HG02885 (cell line): ENCODE measurements around the gene SYMPK.
A peak's percentile ranks its signal among the peaks of the same experiment; 100 is the strongest.

Experiments used
- ATAC-seq: cut with Tn5 transposase; IDR thresholded peaks from one replicate; pipeline ENCODE4 v1.9.1; 2021; ENCODE audit warnings: mild to moderate bottlenecking; ENCODE audit not compliant: unreplicated experiment, poor library complexity

Gene SYMPK

GRCh38 chr19:45785781-45786532 lies 77.0 kb downstream of the SYMPK start:
- ATAC-seq: no peak

GRCh38 chr19:45785097-45785496 lies 77.8 kb downstream of the SYMPK start:
- ATAC-seq: no peak

DNA sequence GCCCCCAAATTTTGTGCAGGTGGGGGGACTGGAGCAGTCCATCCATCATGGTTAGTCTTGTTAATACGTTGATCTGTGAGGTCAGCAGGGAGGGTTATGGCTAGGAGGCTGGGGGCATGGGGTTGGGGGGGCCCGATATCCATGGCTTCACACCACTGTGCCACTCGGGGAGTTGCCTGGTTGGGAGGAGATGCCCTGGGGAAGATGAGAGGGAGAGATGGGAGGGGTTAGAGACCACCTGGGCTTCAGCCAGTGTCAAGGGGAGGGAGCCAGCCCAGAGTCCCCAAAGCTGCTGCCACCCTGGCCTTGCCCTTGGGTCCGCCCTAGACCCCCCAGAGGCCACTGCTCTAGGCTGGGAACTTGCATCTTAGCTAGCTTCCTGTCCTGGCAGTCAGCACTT lies 78.9 kb downstream of the SYMPK start:
- no peak for ATAC-seq

- ATAC-seq: no peak
These were observed 79.8 kb downstream of the SYMPK start for GRCh38 chr19:45782820-45783785.

DNA sequence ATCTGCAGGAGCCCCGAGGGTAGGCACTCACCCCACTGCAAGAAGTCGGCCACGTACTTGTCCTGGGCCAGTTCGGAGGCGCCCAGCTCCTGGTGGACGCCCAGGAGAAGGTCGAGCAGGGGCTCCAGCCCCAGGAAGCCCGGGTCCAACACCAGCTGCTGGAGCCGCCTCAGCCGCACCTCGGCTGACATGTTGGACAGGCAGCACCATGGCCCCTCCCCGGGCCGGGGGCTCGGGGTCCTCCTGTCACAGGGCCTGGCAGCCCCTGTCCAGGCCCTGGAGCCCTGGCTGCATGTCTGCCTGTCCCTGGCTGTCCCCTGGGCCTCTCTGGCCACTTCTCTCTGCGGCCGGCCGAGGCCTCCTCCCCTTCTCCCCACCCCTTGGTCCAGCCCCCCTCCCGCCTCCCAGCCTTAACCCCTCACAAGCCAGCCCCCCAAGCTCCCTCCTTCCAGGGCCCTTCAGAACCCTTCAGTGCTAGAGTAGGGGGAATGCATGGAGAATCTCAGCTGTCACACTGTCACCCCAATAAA lies 80.7 kb downstream of the SYMPK start, which contains the start of gene DMPK:
TSS of gene DMPK (minus strand) at position 329 of the 530 bp plus-strand sequence. CDS start at position 191, 138 bp downstream.
- ATAC-seq: no peak

DNA sequence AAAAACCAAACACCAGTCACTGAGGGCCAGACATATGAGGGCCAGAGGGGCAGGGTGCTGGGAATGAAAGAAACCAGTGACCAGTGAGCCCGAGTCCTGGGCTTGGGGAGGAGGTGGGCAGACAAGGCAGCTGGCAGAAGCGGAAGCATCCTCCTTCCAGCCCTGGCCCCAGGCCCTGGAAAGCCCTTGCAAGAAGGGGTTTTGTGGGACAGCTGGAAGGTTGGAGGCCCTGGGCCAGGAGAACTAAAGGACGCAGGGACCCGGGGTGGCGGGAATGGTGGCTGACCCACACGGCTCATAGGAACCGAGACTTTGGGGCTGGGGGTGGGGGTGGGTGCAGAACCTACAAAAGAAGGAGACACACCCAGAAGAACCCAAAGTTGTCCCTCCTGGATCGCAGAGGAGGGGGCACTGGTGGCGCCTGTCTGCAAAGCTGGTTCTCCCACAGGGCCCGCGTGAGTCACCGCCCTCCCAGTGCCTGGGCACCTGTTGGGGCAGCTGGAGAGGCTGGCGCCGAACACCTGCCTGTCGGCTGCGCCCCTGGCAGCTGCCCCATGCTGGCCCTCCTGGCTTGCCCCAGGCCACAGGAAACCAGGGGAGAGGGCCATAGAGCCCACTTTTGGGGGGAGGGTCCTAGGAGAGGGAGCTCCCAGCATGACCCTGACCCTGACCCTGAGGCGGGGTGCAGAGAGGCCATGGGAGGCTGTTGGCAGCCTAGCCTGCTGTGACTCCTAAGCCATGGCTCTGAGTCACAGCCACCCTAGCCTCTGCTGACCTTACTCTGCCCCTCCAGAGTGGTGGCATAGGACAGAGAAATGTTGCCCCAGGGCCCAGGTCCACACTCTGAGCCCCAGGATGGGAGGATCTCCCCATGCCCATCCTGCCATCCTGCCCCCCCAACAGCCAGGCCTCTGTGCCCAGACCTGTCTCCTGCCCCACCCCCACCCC lies 81.5 kb downstream of the SYMPK start:
- no peak for ATAC-seq

- ATAC-seq: no peak
These were observed 82.3 kb downstream of the SYMPK start for GRCh38 chr19:45780448-45781213.

GRCh38 chr19:45780146-45780447 lies 82.8 kb downstream of the SYMPK start:
- ATAC-seq: no peak

- ATAC-seq: peak; percentile 86
These were observed 83.5 kb downstream of the SYMPK start for GRCh38 chr19:45779231-45780145.

DNA sequence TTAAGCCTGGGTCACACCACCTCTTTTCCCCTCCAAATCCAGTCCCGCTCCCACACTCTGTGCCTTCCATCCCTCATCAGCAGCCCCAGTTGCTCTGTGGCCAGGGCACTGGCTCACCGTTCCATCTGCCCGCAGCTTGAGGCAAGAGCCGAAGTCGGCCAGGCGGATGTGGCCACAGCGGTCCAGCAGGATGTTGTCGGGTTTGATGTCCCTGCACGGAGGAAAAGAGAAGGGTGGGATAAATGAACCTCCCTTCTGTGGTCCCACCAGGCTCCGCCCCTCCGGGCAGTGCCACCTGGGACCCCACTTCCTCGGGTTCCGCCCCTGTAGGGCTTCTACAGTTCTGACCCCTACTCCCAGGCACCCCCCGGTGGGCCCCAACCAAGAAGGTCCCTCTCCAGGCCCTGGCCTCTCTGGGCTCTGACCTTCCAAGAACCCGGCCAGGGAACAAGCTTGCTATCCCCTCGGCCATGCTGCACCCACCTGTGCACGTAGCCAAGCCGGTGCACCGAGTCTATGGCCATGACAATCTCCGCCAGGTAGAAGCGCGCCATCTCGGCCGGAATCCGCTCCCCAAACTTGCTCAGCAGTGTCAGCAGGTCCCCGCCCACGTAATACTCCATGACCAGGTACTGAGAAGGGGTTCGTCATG lies 84.8 kb downstream of the SYMPK start:
- no peak for ATAC-seq

DNA sequence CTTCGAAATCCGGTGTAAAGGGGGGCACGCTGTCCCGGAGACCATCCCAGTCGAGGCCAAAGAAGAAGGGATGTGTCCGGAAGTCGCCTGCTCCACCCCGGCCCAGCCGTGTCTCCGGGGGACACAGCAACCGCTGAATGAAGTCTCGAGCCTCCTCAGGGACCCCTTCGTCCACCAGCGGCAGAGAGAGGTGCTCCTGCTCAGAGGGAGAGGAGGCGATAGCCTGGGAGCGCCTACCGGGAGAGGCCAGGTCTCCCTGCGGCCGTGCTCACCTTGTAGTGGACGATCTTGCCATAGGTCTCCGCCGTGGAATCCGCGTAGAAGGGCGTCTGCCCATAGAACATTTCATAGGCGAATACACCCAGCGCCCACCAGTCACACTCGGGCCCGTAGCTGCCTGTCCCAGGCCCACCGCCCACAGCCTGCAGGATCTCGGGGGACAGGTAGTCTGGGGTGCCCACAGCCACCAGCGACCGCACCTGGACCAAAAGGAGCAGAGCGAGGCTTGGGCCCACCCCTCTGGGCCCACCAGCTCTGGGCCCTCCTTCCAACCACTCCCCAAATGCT lies 85.5 kb downstream of the SYMPK start:
- ATAC-seq: no peak

- ATAC-seq: no peak
These were observed 88.2 kb downstream of the SYMPK start for GRCh38 chr19:45774765-45775164.

- ATAC-seq: no peak
These were observed 89.6 kb downstream of the SYMPK start for GRCh38 chr19:45773384-45773783.

DNA sequence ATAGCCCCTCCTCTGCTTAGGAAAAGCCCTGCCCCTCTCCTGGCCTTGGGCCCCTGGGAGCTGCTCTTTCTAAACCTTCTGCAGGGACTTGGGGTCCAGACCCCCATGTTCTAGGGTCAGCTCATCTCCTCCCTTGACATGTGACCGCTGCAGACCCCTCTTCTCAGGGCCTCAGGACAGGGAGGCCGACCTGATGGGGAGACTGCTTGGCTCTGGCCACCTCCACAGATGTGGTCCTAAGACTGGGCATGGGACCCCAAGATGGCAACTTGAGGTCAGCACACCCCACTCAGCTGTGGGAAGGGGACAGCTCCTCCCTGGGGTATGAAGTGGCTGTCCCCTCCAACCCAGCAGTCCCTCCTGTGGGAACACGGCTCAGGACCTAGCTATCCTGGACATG lies 90.0 kb downstream of the SYMPK start:
- no peak for ATAC-seq

DNA sequence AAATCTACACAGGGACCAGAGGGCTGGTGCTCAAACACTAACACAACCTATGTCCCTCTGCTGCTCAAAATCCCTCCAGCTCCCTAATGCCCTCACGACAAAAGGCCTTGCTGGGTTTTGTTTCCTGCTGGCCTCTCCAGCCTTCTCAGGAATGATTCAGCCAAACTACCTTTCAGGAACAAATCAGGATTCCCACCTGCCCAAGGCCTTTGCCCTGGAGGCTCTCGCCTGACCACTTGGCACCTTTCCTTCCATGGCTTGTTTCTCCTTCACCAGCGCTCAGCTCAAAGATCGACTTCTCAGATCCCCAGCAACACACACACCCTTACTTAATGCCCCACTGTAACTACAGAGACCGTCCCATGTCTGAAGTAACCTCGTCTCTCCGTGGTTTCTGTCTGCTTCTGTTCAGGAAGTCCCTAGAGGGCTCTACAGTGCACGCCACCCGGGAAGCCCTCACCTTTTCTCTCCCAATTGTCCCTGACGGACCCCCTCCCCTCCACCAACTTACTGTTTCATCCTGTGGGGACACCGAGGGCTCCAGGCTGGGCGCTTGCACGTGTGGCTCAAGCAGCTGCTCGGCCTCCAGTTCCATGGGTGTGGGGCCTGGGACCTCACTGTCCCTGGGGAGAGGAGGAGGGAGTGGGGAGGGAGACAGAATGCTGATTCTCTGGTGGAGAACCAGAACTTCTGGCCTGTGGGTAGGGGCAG lies 90.7 kb downstream of the SYMPK start:
- no peak for ATAC-seq

- no peak for ATAC-seq
These were observed 91.5 kb downstream of the SYMPK start for GRCh38 chr19:45771311-45771933.
